ENCODE results near the gene ME1. TPM values are rescaled to one million over a fixed set of nuclear protein-coding genes. Genes with fewer than 3 reads are reported as not detected.

The ME1 gene
- total RNA-seq, 1 donor, result 39.7 TPM

DNA sequence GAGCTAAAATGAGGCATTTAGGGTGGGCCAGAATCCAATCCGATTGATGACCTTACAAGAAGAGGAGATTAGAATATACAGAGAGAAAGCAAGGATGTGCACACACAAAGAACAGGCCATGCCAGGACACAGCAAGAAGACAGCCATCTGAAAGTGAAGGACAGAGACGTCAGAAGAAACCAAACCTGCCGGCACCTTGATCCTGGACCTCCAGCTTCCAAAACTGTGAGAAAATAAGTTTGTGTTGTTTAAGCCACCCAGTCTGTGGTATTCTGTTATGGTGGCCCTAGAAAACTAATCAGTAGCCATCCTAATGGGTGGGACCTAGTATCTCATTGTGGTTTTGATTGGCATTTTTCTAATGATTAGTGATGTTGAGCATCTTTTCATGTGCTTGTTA is 39.7 kb upstream of the ME1 start:
- TF ChIP-seq, protein P1, sequence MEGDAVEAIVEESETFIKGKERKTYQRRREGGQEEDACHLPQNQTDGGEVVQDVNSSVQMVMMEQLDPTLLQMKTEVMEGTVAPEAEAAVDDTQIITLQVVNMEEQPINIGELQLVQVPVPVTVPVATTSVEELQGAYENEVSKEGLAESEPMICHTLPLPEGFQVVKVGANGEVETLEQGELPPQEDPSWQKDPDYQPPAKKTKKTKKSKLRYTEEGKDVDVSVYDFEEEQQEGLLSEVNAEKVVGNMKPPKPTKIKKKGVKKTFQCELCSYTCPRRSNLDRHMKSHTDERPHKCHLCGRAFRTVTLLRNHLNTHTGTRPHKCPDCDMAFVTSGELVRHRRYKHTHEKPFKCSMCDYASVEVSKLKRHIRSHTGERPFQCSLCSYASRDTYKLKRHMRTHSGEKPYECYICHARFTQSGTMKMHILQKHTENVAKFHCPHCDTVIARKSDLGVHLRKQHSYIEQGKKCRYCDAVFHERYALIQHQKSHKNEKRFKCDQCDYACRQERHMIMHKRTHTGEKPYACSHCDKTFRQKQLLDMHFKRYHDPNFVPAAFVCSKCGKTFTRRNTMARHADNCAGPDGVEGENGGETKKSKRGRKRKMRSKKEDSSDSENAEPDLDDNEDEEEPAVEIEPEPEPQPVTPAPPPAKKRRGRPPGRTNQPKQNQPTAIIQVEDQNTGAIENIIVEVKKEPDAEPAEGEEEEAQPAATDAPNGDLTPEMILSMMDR (IDR thresholded peaks at IDR 0.05; ENCODE audit: insufficient read depth, low read depth, low read length), result no peak
- DNase-seq (ENCODE audit: low read depth), result no peak
- H3K4me3 ChIP-seq (ENCODE audit: low read depth, low read length), result no peak overlapping the region

DNA sequence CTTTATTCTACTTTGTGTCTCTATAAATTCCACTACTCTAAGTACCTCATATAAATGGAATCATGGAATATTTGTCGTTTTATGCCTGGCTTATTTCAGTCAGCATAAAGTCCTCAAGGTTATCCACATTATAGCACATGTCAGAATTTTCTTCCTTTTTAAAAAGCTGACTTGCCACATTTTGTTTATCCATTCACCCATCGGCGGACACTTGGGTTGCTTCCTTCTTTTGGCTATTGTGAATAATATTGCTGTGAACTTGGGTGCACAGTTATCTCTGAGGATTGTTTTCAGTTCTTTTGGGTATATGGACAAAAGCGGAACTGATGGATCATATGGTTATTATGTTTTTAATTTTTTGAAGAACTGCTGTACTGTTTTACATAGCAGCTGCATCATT is 39.1 kb upstream of the ME1 start:
- H3K4me3 ChIP-seq (ENCODE audit: low read depth, low read length), result no peak overlapping the region
- TF ChIP-seq, protein P1 (IDR thresholded peaks at IDR 0.05; ENCODE audit: insufficient read depth, low read depth, low read length), result no peak
- no peak for DNase-seq (ENCODE audit: low read depth)

DNA sequence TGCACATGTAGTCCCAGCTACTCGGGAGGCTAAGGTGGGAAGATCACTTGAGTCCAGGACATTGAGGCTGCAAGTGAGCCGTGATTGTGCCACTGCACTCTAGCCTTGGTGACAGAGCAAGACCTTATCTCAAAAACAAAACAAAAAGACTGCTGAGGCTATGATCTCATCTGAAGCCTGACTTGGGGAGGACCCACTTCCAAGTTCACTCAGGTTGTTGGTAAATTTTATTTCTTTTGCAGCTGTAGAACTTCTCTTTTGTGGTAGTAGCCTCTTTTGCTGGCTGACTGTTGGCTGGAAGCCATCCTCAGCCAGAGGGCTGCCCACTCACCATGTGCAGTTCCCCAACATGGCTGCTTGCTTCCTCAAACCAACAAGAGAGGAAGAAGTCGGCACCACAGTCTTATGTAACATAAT is 36.8 kb upstream of the ME1 start:
- TF ChIP-seq, protein P1 (IDR thresholded peaks at IDR 0.05; ENCODE audit: insufficient read depth, low read depth, low read length), result no peak
- H3K4me3 ChIP-seq (ENCODE audit: low read depth, low read length), result no peak overlapping the region
- no peak for DNase-seq (ENCODE audit: low read depth)

DNA sequence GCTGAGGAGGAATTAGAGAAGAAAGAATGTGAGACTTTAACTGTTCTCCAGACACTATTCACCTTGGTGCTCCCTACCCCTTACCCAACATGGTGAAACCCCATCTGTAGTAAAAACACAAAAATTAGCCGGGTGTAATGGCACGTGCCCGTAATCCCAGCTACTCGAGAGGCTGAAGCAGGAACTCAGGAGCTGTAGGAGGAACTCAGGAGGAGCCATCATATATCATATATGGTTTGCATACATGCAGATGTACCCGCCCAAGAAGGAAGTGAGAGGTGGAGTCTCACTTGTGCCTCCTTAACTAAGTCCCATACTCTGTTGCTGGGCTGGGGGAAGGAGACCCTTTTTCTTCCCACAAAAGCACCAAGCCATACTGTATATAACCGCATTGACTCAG is 35.5 kb upstream of the ME1 start:
- DNase-seq (ENCODE audit: low read depth), result no peak
- TF ChIP-seq, protein P1 (IDR thresholded peaks at IDR 0.05; ENCODE audit: insufficient read depth, low read depth, low read length), result no peak
- H3K4me3 ChIP-seq (ENCODE audit: low read depth, low read length), result no peak overlapping the region

DNA sequence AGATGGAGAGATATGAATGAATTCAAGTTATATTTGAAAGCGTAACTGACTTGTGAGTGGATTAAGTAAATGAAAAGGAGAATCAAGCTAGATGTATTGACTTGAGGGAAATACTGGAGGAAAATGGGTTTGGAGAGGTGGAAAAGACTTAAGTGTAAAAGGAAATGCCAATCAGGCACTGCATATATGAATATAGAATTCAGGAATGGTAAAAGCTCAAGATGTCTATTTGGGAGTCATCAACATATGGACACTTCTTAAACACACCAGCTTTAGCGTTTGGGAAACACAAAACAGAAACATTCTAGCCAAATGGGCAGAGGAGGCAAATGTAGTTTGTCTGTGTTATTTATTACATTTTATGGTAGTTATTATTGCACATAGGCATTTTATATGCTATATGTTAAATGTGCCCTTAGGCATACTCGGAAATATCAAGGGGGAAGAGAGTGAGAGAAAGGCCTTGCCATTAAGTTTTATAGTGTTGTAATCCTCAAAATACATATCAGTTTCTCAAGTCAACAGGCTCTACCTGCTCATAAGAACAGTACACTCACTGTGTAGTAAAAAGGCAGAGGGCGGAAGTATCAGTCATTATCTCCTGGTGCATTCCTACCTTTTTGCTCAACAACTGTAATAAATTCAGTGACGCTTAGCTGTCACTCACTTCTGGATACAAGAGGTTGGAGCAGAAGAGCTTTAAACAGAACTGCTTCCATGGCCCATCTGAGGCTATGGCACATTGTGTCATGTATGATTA is 33.7 kb upstream of the ME1 start:
- no peak overlapping the region for H3K4me3 ChIP-seq (ENCODE audit: low read depth, low read length)
- DNase-seq (ENCODE audit: low read depth), result no peak
- TF ChIP-seq, protein P1 (IDR thresholded peaks at IDR 0.05; ENCODE audit: insufficient read depth, low read depth, low read length), result no peak

DNA sequence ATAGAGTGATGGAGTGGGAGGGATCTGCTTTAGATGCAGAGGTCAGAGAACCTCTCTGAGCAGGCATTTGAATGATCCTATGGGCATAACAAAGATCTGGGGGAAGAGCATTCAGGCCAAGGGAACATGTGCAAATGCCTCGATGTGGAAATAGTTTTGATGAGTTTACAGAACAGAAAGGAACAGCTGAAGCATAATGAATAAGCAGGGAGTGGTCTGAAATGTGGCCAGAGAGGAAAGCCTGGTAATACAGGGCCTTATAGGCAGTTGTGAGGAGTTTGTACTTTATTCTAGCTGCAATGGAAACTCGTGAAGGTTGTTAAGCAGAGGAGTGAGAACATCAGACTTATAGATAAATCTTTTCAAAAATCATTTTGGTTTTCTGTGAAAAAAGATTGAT is 33.0 kb upstream of the ME1 start:
- DNase-seq (ENCODE audit: low read depth), result peak; percentile 36
- no peak overlapping the region for H3K4me3 ChIP-seq (ENCODE audit: low read depth, low read length)
- TF ChIP-seq, protein P1 (IDR thresholded peaks at IDR 0.05; ENCODE audit: insufficient read depth, low read depth, low read length), result no peak

DNA sequence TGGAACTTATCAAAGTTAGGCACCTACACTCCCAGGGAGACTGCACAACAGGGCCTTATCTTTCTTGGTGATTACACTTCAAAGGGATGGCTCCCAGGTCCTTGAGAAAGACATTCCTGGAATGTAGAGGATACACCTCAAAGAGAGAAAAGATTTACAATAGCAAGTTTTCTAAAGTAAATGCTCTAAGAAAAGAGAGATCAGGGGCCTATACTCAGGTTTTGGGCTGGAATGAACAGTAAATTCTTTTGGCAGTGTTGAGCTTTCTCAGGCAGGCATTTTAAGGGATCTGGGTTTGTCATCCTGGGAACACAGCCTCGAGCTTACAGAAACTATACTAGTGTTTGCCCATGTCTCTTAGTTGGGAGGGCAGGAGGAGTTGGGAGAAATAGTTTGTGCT is 31.7 kb upstream of the ME1 start:
- H3K4me3 ChIP-seq (ENCODE audit: low read depth, low read length), result no peak overlapping the region
- DNase-seq (ENCODE audit: low read depth), result no peak
- TF ChIP-seq, protein P1 (IDR thresholded peaks at IDR 0.05; ENCODE audit: insufficient read depth, low read depth, low read length), result no peak
